Natural killer cell treated with Interleukin-12 subunit alpha and Interleukin-12 subunit beta and Interleukin-15 and Interleukin-18, amount 100 ng/mL, for 72 hours (primary cell): Measurements from ENCODE around the gene FHL3. TPM values are rescaled to one million over a fixed set of nuclear protein-coding genes. Genes with fewer than 3 reads are reported as not detected.
"Not testable (repeated sequence)": the region's sequence is repeated elsewhere in the genome, so short reads cannot be mapped to it uniquely, and the experiment has no call there.

Experiments used
- ATAC-seq, 2 donors: fragments of 150-1000 bp; cut with Tn5 transposase in 1 of 2; sonication (Bioruptor Pico), chemical (Tn5 transposase) in 1 of 2; 2 replicates each; pipeline ENCODE4 v1.10.0; 2021
- DNase-seq: peaks from one replicate; pipeline ENCODE4 v3.0.0; 2022; ENCODE audit warnings: low spot score
- H3K27ac Mint-ChIP-seq, 2 donors: 1 replicate in 1 of 2; 2 replicates in 1 of 2; pipeline ENCODE4 v1.8.0; 2022; ENCODE audit warnings: mixed read lengths in 2 of 2, mild to moderate bottlenecking in 1 of 2, moderate library complexity in 1 of 2
- H3K27me3 Mint-ChIP-seq, 2 donors: 1 replicate in 1 of 2; 2 replicates in 1 of 2; pipeline ENCODE4 v1.8.0; 2022; ENCODE audit warnings: mixed read lengths in 2 of 2
- H3K36me3 Mint-ChIP-seq: one replicate; pipeline ENCODE4 v1.8.0; 2022; ENCODE audit warnings: mixed read lengths
- H3K4me1 Mint-ChIP-seq, 2 donors: 1 replicate in 1 of 2; 2 replicates in 1 of 2; pipeline ENCODE4 v1.8.0; 2022; ENCODE audit warnings: low read depth in 2 of 2, mixed read lengths in 2 of 2, mild to moderate bottlenecking in 1 of 2
- H3K4me3 Mint-ChIP-seq: one replicate; pipeline ENCODE4 v1.8.0; 2022; ENCODE audit warnings: mixed read lengths
- H3K9me3 Mint-ChIP-seq: 2 replicates; pipeline ENCODE4 v1.8.0; 2022; ENCODE audit warnings: mixed read lengths
- total RNA-seq, 2 donors: library from RNA; stranded (reverse); gene quantifications; one replicate each; pipeline ENCODE4 v1.2.3, GENCODE V29; 2022

Gene FHL3
- total RNA-seq, 2 donors from 2014 or later, result 24.5 TPM

- DNase-seq (peak; percentile 53), ATAC-seq (no peak)
- Mint-ChIP-seq H3K4me1 (peaks cover 5% of the 10 kb centered on the region in 2 donors), H3K36me3 (no peaks in the 10 kb centered on the region), H3K9me3 (no peaks in the 10 kb centered on the region), H3K4me3 (no peak overlapping the region), H3K27ac (no peak overlapping the region), H3K27me3 (peaks cover 30 to 47% of the 10 kb centered on the region in 2 donors)
These were observed 37.9 kb upstream of the FHL3 start for GRCh38 chr1:38043036-38043747.

- ATAC-seq (no peak), DNase-seq (peak; percentile 54)
- Mint-ChIP-seq H3K27ac (no peak overlapping the region), H3K4me1 (peaks cover 3 to 5% of the 10 kb centered on the region in 2 donors), H3K4me3 (no peak overlapping the region), H3K9me3 (no peaks in the 10 kb centered on the region), H3K27me3 (peaks cover 30 to 47% of the 10 kb centered on the region in 2 donors), H3K36me3 (no peaks in the 10 kb centered on the region)
These were observed 36.9 kb upstream of the FHL3 start for GRCh38 chr1:38041936-38042834.

- Mint-ChIP-seq H3K27ac (no peak overlapping the region), H3K27me3 (peaks cover 30 to 42% of the 10 kb centered on the region in 2 donors), H3K36me3 (no peaks in the 10 kb centered on the region), H3K4me3 (no peak overlapping the region), H3K9me3 (no peaks in the 10 kb centered on the region), H3K4me1 (peaks cover under 1 to 1% of the 10 kb centered on the region in 2 donors)
- ATAC-seq (no peak), DNase-seq (peak; percentile 44)
These were observed 34.2 kb upstream of the FHL3 start for GRCh38 chr1:38039331-38040088.

- H3K27ac Mint-ChIP-seq, result no peak overlapping the region
- H3K4me3 Mint-ChIP-seq, result no peak overlapping the region
- ATAC-seq, result no peak
- DNase-seq, result no peak
- H3K36me3 Mint-ChIP-seq, result no peaks in the 10 kb centered on the region
- H3K9me3 Mint-ChIP-seq, result no peaks in the 10 kb centered on the region
- no peaks in the 10 kb centered on the region for H3K4me1 Mint-ChIP-seq
- H3K27me3 Mint-ChIP-seq, result peaks cover 27 to 35% of the 10 kb centered on the region in 2 donors
These were observed 33.5 kb upstream of the FHL3 start for GRCh38 chr1:38038861-38039260.

GRCh38 chr1:38037221-38037939, 32.1 kb upstream of the FHL3 start:
- H3K36me3 Mint-ChIP-seq, result no peaks in the 10 kb centered on the region
- H3K9me3 Mint-ChIP-seq, result no peaks in the 10 kb centered on the region
- peaks cover 17 to 21% of the 10 kb centered on the region in 2 donors for H3K27me3 Mint-ChIP-seq
- H3K27ac Mint-ChIP-seq, result no peak overlapping the region
- H3K4me3 Mint-ChIP-seq, result no peak overlapping the region
- H3K4me1 Mint-ChIP-seq, result no peaks in the 10 kb centered on the region
- no peak for DNase-seq
- ATAC-seq, result no peak

- H3K27me3 Mint-ChIP-seq, result peaks cover 5 to 6% of the 10 kb centered on the region in 2 donors
- DNase-seq (no peak), ATAC-seq (no peak)
- H3K4me1 Mint-ChIP-seq, result peaks cover 12 to 14% of the 10 kb centered on the region in 2 donors
- no peaks in the 10 kb centered on the region for H3K36me3 Mint-ChIP-seq
- no peaks in the 10 kb centered on the region for H3K9me3 Mint-ChIP-seq
- no peak overlapping the region for H3K4me3 Mint-ChIP-seq
- no peak overlapping the region for H3K27ac Mint-ChIP-seq
These were observed 29.6 kb upstream of the FHL3 start for GRCh38 chr1:38034871-38035270.

DNA sequence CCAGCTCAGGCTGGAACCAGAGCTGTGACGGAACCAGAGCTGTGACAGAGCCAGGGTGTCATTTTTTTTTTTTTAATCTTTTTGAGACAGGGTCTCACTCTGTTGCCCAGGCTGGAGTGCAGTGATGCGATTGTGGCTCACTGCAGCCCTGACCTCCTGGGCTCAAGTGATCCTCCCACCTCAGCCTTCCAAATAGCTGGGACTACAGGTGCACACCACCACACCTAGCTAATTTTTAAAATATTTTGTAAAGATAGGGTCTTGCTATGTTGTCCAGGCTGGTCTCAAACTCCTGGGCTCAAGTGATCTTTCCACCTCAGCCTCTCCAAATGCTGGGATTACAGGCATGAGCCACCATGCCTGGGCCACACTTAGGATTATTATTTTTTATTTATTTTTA, 27.7 kb upstream of the FHL3 start:
- peaks cover 29 to 33% of the 10 kb centered on the region in 2 donors for H3K4me1 Mint-ChIP-seq
- not testable (repeated sequence) for ATAC-seq, H3K27me3 Mint-ChIP-seq, DNase-seq, H3K9me3 Mint-ChIP-seq, H3K4me3 Mint-ChIP-seq, H3K27ac Mint-ChIP-seq, H3K36me3 Mint-ChIP-seq

DNA sequence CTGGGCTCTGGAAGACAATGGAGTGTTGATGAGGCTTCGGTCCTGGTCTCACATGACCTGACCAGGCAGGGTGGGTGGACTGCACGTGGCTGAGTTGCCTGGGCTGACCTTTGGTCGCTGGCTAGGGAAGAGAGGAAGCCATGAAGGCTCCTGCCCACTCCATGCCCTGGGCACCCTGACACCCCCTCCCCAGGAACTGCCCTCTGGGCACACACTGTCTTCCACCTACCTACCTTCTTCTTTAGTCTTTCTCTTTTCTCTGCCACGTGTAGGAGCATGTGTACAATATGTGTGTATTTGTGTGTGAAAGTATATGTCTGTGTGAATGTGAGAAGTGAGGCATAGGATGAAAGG, 26.2 kb upstream of the FHL3 start:
- peaks cover 43 to 45% of the 10 kb centered on the region in 2 donors for H3K4me1 Mint-ChIP-seq
- ATAC-seq, result no peak
- H3K4me3 Mint-ChIP-seq, result peak overlapping the region; percentile 2
- no peaks in the 10 kb centered on the region for H3K9me3 Mint-ChIP-seq
- no peaks in the 10 kb centered on the region for H3K36me3 Mint-ChIP-seq
- peak overlapping the region in 1 of 2 donors; percentile 94 for H3K27ac Mint-ChIP-seq
- H3K27me3 Mint-ChIP-seq, result no peaks in the 10 kb centered on the region
- no peak for DNase-seq

- Mint-ChIP-seq H3K4me3 (peak overlapping the region; percentile 77), H3K27ac (peak overlapping the region; percentile 74 to 94), H3K36me3 (no peaks in the 10 kb centered on the region), H3K9me3 (no peaks in the 10 kb centered on the region), H3K4me1 (peaks cover 44 to 45% of the 10 kb centered on the region in 2 donors), H3K27me3 (no peaks in the 10 kb centered on the region)
- ATAC-seq (no peak), DNase-seq (no peak)
These were observed 25.5 kb upstream of the FHL3 start for GRCh38 chr1:38030596-38031512.

DNA sequence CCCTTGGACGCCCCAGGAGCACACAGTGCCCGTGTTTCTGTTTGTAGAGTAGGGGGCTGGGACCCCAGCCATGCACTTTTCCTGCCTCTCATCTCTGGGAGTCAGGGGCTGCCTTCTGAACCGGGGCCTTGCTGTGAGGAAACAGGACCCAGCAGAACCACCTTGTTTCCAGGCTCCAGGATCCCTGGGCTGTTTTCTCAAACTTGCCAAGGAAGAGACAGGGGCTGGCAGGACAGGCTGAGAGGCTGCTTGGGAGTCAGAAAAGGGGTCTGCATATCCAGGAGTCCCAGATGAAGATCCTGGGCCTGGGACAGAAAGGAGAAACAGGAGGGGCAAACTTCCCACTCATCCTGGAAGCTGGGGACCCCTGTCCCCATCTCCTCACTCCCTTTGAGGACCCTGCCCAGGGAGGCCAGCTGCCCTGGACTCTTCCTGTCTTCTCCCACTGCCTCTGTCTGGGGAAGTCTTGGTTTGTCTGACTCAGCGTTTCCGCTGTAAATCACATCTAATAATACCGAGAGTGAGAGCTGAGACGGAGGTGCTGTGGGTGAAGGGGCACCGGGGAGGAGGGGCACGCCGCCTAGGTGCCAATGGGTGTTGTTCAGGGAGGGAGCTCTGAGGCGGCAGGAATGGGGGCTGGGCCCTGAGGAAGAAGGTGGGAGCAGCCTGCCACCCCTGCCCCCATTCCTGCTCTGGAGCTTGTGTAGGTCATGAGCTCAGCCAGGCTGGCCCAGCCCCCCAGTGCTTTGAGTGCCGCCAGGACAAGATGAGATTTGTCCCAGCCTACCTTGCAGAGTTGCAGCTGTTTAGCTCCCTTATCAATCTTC, 24.6 kb upstream of the FHL3 start:
- DNase-seq (peak; percentile 88), ATAC-seq (peak; percentile 85 to 87)
- Mint-ChIP-seq H3K27ac (peak overlapping the region; percentile 74 to 94), H3K27me3 (no peaks in the 10 kb centered on the region), H3K4me3 (peak overlapping the region; percentile 77), H3K4me1 (peaks cover 45 to 48% of the 10 kb centered on the region in 2 donors), H3K9me3 (no peaks in the 10 kb centered on the region), H3K36me3 (peaks cover 8% of the 10 kb centered on the region)

GRCh38 chr1:38029081-38029681, 23.9 kb upstream of the FHL3 start:
- peaks cover 45 to 50% of the 10 kb centered on the region in 2 donors for H3K4me1 Mint-ChIP-seq
- H3K36me3 Mint-ChIP-seq, result peaks cover 12% of the 10 kb centered on the region
- peak overlapping the region; percentile 77 for H3K4me3 Mint-ChIP-seq
- DNase-seq (no peak), ATAC-seq (no peak)
- peak overlapping the region; percentile 74 to 94 for H3K27ac Mint-ChIP-seq
- H3K9me3 Mint-ChIP-seq, result no peaks in the 10 kb centered on the region
- H3K27me3 Mint-ChIP-seq, result no peaks in the 10 kb centered on the region
